ENCODE data around the gene NR4A2.
A peak's percentile ranks its signal among the peaks of the same experiment; 100 is the strongest.

Gene NR4A2

DNA sequence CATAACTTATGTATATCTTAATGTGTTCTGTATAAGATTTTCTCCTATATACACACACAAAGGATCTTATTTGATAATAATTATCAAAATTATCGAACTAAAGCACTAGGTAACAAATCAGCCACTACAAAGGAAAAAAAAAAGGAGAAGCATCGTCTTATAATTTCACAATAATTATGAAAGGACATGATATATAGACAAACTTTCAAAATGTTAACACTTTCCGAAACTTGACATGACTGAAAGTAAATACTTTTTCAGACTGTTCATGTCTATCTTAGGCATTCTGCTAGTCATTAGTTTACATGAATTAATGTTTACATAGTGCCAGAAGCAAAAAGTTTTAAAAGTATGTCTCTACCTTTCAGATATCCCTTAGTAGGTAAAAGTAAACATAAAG, 7.3 kb upstream of the NR4A2 start:
- no peak for DNase-seq

DNA sequence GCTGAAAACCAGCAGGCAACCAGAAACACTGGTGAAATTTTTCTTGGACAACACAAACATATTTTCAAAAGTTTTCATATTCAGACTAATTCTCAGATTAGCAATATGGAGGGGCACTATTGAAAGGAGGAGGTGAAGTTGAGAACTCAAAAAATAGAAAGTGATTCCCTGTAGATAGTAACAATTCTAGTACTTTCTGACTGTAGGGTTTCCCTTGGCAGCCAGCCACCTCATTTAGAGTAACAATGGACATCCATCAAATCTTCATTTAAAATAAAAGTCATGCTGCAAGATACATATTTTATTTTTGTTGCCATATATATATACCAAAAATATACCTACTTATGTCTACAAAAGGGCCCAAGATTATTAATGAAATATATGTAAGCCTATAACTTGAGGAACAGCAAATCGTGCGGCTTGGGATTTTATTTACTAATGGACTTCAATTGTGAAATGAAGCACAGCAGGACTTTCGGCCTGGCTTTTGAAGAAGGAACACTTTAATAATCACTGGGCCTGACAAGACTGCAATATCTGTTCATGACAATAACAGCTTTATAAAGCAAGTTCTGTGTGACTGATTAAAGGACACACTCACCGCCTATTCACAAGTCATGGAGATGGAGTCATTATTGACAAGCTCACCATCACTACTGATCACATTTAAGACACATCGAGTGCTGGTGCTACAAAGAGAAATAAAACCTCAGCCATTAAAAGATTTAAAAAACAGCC, 6.8 kb upstream of the NR4A2 start:
- DNase-seq: peak in 1 of 2 experiments; percentile 25

DNA sequence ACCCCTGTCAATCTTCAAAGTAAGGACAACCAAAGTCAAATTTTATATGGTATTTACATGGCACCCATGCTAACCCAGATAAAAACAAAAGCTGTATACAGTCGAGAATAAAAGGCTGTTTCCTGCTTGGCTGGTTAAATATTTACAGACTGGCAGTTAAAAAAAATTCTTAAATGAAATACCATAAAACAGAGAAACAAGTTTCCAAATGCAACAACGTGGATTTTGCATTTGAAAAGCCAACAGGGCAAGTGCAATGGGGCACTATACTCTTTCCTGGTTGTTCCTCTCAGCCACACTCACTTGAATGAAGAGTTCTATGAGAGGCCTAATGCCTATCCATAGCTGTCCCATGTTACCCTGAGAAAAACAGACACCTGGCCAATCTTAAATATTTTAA, 6.1 kb upstream of the NR4A2 start:
- peak in 1 of 2 experiments; percentile 13 for DNase-seq

DNA sequence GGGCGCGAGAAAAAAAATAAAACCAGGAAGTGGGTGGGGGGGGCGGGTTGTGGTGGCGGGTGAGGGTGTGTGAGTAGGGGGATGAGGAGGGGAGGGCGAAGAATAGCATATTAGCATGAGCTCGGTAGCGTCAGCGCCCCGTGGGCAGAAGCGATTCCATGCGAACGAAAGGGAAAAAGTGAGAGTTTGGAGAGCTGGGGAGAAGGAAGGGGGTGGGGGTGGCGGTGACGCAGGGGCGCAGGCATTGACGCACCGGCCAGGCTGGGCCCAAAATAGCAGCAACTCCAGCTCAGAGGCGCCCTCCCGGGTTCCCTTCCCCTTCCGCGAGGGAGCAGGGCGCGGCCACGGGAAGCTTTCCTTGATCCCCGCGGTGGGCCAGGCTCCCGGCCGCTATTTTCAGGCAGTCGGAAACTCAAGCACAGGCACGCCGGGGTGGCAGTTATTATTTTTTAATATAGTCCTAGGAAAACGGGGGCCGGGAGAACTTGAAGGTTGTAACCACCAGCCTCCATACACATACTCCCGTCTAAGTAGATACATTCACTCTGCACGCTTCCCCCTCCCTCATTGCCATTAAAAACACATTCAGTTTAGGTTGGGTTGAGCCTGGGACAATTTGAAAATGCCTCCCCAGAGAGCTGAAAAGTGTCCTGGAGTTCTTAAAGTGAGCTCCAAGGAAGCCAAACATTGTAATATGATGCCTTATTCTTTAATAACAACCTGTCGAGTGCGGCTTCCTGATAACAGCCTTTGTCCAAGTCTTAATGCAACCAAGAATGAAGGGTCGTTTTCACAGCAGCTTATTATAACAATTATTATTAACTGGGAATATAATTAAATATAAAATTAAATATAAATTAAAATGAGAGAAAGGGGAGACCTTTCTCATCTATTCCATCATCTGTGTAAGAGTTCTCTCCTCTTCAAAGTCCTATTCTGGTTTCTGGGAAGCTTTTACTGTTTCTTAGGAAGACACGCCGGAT, 2.3 kb upstream of the NR4A2 start:
- DNase-seq: peak; percentile 56 to 81

DNA sequence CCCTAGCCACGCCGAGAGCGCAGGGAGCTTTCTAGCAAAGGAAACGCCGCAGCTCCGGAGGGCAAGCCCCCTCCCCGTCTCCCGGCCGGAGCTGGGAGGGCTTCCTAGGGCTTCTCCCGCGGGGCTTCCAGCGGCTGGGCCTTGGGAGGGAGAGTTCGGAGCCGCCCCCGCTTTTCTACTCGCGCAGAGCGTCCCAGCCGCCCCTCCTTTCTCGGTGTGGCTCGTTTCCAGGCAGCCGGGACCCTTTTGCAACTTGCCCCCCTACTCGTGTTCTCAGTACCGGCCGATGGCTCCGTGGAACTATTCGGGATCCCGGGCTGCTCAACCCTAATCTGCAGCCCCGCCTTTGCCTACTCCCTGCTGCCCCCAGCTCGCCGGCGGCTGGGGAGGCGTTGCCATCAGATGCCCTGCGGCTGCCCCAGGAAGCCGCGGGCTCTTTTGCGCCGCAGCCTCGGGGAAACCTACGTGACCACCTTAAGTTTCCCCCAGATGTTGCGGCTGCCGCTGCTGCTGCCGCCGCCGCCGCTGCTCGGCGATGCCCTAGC, 1.5 kb upstream of the NR4A2 start:
- DNase-seq: peak; percentile 11 to 55

DNA sequence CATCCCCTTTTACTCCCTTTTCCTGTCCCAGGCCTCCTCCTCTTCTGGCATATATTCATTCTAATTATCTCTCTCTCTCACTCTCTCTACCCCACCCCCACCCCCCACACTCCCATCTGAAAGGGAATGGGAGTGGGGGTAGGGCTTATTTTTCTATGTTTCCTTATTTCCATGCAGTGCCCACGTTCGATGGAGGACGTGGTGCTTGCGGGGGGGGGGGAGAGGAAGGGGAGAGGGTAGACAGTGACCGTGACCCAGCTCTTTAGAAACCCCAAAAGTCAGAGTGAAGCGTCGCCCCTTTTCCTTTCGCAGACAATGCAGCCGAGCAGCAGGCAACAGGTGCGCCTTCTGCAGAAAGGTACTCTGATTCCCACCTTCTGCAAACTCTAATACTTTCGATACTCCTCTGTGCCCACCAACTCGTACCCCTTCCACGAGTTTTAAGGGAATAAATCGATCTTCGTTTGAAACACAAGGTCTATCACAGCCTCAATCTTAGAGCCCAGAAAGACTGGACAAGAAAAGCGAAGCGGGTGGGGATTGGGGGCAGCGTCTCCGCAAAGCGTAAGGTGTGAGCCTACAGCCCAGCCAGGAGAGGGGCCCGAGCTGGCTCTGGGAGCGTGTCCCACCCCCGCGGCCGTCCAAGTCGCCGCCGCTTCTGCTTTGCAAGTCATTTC, 891 bp upstream of the NR4A2 start:
- no peak for DNase-seq

DNA sequence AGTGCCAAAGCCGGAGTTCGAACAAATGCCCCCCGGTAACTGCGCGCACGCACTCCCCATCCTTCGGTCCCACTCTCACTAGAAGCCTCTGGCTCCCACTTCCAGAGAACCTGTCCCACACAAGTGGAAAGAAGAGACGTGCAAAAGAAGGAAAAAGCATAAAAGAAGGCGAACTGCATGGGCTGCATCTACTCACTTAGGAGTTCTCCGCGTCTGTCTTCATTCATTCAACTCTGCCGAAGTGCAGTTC, 312 bp downstream of the NR4A2 start:
- no peak for DNase-seq

DNA sequence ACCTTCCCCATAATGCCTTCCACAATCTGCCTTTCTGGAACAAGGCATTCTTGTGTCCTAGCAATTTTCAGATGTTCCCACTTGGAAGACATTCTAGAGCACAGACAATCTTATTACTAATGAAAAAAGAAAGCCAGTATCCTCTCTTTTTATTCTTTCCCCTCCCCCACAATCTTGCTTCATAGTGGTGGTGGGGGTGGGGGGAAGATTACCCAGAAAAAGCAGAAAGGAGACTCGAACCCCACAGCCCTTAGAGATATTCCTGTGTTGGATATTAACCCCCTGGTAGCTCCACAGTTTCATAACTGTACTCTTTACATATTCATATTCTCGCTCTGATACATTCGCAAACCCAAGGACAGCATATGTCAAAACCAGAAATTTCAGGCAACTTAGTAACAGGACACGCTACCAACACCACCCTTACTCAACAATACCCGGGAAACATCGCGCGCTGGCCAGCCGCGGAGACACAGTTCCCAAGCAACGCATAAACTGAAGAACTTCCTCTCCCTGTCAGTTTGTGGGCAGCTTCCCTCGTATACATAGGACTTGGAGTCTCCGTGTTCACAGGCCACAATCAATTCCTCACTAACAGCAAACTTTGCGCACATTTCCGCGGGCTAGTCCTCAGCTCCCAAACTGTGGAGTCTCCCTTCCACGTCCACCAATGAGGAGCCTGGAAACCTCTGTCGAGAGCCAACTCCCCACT, 793 bp downstream of the NR4A2 start:
- DNase-seq: peak in 1 of 2 experiments; percentile 11

DNA sequence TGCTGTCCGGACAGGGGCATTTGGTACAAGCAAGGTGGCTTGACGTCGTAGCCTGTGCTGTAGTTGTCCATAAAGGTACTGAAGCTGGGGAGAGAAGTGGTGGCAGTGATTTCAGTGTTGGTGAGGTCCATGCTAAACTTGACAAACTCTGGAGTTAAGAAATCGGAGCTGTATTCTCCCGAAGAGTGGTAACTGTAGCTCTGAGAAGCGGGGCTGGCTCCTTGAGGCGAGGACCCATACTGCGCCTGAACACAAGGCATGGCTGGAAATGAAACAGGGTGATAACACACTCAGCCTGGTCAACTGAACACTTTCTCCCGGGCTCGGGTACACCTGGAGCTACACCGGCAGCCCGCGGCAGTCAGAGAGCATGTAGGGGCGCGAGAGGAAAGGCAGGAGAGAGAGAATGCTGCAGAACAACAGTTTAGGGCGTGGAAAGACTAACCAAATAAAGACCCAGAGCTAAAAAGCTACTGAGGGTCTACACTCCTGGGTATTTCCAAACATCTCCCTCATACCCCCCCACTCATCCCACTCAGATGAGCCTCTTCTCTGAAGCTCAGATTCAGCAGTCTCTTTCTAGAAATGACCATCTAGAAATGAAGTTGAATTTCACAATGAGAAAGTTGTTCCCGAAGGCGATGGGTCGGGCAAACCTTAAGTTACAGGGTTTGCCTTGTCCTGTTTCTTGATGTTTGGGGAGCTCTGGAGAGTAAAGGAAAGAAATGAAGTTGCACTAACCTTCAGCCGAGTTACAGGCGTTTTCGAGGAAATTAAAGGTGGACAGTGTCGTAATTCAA, 2.4 kb downstream of the NR4A2 start:
- no peak for DNase-seq

DNA sequence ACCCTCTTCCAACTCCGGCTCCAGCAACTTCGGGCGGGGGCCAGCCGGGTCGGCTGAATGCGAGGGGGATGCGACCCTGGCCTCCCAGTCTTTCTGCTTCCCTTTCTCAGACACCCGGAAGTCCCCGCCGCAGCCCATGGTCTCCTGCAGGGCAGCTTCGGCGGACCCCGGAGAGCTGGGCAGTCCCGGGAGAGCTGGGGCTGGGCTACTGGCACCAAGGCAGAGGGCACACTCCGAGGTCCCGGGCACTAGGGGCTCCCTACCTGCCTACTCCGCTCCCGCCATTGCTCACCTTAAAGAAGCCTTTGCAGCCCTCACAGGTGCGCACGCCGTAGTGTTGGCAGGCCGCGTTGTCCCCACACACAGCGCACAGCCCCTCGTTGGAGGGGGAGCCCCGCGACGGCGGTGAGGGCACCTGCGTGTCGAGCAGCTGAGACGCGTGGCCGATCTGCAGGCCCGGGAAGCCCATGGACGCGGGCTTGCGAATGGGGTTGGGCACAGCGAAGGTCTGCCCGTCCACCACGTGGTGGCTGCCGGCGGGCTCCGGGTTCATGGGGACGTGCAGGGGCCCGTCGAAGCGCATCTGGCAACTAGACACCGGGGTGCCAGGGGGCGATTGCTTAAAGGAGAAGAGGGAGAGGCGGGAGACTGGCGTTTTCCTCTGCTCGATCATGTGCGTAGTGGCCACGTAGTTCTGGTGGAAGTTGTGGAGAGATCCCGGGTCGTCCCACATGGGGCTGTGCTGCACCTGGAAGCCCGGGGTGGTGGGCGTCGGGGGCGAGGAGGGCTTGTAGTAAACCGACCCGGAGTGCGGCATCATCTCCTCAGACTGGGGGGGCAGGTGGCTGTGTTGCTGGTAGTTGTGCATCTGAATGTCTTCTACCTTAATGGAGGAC, 3.2 kb downstream of the NR4A2 start:
- DNase-seq: no peak

DNA sequence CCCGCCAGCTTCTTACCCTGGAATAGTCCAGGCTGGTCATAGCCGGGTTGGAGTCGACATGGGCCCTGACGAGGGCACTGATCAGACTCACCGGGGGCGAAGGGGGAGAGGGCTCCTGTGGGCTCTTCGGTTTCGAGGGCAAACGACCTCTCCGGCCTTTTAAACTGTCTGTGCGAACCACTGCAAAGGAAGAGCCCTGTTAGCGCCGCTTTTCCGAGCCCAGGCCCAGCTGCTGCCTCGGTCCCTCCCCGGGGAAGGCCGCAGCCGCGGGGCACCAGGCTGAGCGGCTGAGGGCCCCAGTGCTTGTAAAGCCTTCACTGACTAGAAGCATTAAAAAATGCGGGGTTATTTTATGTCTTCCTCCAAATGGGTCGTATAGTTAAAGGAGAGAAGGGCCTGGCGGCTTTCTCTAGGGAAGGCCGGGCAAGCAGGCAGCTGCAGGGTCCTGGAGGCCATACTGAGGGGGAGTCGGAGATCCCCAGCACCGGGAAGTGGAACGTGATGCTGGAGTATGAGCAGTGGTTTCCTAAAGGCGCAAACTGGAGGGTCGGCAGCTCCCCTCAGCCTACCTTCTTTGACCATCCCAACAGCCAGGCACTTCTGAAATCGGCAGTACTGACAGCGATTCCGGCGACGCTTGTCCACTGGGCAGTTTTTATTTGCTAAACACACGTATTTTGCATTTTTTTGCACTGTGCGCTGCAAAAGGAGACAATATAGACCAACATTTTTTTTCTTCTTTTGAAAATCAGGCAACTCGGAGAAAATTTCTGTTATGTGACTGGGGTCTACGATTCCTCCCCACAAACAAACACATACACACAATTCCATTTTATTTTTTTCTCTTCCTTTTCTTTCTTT, 4.5 kb downstream of the NR4A2 start:
- DNase-seq: no peak

DNA sequence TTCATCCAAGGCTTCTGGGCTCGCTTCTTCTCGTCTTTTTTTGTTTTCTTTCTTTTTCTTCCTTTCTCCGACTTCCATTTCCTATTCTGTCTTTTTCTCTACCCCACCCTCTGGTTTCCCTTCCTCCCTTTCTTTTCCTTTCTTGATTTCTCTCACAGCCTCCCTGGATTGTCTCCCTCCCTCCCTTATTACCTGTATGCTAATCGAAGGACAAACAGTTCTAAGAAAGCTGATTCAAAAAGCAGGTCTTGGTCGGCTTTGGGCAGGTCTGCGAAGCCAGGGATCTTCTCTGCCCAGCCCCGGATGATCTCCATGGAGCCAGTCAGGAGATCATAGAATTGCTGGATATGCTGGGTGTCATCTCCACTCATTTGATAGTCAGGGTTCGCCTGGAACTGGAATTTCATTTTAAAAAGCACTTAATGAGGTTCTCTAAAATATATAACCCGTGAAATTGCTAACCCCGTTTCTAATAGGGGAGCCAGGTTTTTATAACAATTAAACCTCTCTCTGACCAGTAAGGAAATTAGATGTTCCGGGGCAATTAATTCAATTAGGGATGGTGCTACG, 5.9 kb downstream of the NR4A2 start:
- no peak for DNase-seq

DNA sequence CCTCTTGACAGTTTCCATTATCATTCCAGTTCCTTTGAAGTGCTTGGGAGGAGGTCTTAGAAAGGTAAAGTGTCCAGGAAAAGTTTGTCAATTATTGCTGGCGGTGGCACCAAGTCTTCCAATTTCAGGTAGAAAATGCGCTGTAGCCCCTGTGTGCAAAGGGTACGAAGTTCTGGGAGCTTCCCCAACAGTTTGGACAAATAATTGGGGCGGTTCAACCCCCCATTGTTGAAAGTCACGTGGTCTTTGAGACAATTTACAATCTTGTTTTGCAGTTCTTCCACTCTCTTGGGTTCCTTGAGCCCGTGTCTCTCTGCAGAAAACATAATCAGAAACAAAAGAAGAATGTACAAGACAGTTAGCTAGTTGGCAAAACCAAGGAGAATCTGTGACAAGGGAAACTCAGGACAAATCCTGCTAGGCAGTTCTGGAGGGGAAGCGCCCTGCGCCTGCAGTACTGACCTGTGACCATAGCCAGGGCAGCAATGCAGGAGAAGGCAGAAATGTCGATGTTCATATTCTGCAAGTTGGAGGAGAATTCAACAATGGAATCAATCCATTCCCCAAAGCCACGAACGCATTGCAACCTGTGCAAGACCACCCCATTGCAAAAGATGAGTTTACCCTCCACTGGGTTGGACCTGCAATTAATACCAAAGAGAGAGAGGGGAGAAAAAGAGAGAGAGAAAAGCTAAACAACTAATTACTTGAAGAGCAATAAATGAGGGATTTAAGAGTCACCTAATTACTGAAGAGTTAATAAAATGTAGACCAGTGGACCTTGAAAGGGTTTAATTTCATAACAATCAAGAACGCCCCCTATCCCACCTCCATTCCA, 6.6 kb downstream of the NR4A2 start:
- no peak for DNase-seq

DNA sequence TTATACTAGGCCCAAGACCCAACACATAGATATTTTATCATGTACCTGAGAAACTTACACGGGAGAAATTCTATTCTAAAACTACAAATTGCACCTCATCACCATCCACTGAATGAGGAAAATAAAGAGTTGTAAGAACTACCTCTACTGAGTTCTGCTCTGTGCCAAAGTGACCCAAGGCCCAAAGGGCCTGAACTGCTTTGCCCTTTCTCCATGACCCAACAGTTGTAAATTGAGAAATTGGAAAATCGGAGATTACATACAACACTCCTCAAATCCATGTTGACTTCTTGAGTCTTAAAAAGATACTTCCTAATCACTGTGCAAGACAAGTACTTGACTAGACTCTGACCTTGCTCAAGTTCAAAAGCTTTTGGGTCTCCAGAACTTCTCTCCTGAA, 8.8 kb downstream of the NR4A2 start:
- DNase-seq: no peak

DNA sequence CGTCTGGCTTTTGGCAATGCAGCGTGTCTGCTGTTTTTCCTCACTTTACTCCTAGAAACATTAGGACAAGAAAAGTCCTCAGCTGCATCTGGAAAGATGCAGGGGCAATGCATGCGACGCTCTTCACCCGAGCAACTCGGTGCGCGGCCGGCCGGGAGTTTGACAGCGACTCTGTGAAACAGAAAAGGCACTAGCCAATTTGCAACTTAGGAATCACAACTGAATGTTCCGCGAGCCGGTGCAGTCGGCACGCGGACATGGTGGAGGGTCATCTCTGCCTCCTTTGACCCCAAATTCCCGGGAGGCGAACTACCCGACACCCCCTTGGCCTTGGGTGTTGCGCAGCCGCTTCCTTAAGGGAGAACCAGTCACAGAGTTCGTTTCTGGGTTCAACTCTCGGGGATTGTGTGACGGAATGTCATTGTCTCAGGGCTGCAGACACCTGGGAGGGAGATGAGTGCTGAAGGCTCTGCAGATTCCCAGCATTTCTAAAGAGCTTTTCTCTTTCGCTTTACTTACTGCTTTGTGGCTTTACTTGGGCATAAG, 9.8 kb downstream of the NR4A2 start:
- DNase-seq: no peak

DNA sequence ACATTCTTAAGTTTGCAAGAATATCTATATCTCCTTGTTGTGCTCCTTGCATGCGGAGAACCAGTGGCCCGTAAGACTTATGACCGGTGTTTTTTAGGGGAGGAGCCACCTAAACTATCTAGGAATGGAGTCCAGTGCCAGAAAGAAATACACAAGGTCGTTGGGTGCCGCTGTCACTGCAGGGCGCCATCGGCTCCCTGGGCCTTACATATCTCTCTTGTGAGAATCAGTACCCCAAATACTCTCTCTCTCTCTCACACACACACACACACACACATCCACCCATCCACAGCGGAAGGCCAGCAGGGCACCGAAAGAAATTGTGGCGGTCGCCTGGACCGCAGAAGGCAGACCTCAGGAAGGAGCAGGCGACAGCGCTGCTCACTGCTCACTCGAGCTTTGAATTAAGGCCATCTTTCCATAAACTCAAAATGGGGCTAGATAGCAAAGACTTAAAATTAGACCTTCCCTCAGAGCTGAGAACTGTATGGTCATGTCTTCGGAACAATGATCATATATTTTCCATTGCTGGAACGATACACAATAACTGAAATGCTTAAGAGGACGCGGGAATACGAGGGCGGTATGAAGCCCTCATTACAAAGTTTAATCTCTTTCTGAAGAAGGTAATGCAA, 10.4 kb downstream of the NR4A2 start:
- DNase-seq: no peak

DNA sequence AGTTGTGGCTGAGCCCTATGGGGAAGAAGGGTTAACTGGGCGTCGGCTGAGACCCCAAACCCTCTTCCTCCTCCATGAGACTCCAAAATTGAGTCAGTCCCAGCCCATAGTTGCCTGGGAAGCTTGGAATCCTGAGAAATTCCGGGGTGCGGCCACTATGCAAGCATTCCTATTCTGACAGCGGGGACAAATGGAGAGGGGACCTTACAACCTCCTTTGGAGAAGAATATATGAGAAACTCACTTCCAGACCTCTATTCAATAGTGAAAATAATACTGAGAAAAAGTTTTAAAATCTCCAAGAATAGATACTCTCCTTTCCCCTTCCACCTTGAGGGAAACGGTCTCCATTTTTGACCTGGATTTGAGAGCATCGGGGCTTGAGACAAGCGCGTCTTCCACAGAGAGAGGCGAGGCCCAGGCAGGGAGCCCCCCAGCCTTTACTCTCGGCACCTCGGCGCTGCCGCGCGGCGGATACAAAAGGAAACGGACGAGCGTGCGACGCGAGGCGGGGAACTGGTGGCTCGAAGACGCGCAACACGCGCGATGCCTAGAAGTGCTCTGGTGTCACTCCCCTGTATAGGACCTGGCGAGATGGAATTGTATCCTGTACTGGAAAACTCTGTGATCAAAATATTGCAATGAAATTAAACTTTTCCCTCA, 11.1 kb downstream of the NR4A2 start:
- no peak for DNase-seq

Data from SHP77 (cell line).